Measurements from ENCODE around the gene ZKSCAN7.

DNA sequence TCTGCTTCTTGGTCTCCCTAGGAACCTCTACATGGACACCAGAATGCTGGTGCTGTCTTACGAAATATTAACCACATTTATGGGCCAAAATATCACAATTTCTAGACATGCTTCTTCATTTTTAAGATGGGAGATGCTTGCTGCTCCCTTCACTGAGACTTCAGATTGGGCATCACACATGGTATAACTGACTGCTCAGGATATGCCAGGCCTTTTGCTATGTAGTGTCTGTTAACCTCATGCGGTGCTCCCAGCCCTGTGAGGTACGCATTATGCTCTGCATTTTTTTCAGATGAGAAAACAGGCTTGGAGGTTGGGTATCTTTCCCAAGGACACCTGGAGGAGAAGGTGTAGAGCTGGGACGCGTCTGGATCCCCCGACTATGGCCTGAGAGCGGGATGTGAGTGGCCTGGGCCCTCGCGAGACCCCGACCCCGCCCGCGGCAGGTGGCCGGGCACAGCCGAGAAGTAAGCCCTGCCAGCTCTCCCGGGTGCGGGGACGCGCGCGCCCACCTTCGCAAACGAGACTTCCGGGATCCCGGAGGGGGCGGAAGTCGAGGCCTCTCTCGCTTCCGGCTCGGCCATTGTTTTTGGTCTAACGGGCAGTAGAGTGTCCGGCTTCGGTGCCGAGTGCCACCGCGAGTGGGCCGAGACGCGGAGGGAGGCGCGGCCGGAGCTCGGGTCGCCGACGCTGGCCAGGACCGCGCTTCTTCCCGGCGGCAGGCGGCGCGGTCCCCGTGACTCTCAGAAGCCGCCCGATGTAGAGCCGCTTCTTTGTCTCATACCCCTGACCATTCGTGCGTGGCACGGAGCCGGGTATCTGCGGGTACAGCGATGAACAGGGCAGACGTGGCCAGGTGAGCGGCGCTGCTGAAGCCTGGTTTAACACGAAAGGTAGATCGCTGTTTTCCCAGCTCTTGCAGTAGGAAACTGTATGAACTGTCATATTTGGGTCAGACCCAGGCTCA lies at the start of gene ZKSCAN7:
- TF ChIP-seq, protein P1, sequence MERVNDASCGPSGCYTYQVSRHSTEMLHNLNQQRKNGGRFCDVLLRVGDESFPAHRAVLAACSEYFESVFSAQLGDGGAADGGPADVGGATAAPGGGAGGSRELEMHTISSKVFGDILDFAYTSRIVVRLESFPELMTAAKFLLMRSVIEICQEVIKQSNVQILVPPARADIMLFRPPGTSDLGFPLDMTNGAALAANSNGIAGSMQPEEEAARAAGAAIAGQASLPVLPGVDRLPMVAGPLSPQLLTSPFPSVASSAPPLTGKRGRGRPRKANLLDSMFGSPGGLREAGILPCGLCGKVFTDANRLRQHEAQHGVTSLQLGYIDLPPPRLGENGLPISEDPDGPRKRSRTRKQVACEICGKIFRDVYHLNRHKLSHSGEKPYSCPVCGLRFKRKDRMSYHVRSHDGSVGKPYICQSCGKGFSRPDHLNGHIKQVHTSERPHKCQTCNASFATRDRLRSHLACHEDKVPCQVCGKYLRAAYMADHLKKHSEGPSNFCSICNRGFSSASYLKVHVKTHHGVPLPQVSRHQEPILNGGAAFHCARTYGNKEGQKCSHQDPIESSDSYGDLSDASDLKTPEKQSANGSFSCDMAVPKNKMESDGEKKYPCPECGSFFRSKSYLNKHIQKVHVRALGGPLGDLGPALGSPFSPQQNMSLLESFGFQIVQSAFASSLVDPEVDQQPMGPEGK (tag by site-specific recombination; IDR thresholded peaks at IDR 0.05): no peak
- TF ChIP-seq SALL2 (tag by site-specific recombination; IDR thresholded peaks at IDR 0.05; ENCODE audit: borderline replicate concordance) (no peak), YY1 (tag by site-specific recombination; IDR thresholded peaks at IDR 0.05) (no peak), ZNF223 (tag by site-specific recombination; IDR thresholded peaks at IDR 0.05) (no peak), ZNF391 (tag by site-specific recombination; IDR thresholded peaks at IDR 0.05; ENCODE audit: borderline replicate concordance, low read depth) (no peak), ZNF155 (tag by site-specific recombination; IDR thresholded peaks at IDR 0.05) (no peak), ZNF501 (tag by site-specific recombination; IDR thresholded peaks at IDR 0.05) (no peak), ZNF629 (tag by site-specific recombination; IDR thresholded peaks at IDR 0.05) (no peak)
- TF ChIP-seq, protein P2, sequence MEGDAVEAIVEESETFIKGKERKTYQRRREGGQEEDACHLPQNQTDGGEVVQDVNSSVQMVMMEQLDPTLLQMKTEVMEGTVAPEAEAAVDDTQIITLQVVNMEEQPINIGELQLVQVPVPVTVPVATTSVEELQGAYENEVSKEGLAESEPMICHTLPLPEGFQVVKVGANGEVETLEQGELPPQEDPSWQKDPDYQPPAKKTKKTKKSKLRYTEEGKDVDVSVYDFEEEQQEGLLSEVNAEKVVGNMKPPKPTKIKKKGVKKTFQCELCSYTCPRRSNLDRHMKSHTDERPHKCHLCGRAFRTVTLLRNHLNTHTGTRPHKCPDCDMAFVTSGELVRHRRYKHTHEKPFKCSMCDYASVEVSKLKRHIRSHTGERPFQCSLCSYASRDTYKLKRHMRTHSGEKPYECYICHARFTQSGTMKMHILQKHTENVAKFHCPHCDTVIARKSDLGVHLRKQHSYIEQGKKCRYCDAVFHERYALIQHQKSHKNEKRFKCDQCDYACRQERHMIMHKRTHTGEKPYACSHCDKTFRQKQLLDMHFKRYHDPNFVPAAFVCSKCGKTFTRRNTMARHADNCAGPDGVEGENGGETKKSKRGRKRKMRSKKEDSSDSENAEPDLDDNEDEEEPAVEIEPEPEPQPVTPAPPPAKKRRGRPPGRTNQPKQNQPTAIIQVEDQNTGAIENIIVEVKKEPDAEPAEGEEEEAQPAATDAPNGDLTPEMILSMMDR (tag by site-specific recombination; IDR thresholded peaks at IDR 0.05): no peak
- TF ChIP-seq, protein P3, sequence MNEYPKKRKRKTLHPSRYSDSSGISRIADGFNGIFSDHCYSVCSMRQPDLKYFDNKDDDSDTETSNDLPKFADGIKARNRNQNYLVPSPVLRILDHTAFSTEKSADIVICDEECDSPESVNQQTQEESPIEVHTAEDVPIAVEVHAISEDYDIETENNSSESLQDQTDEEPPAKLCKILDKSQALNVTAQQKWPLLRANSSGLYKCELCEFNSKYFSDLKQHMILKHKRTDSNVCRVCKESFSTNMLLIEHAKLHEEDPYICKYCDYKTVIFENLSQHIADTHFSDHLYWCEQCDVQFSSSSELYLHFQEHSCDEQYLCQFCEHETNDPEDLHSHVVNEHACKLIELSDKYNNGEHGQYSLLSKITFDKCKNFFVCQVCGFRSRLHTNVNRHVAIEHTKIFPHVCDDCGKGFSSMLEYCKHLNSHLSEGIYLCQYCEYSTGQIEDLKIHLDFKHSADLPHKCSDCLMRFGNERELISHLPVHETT (tag by site-specific recombination; IDR thresholded peaks at IDR 0.05): no peak

Measured in HEK293 (cell line).